Stimulated activated naive CD4-positive, alpha-beta T cell treated with Interleukin-2 at 50 U/mL for 16 hours (primary cell): ENCODE measurements around the gene PUS7L.
"Not testable (repeated sequence)": the region's sequence is repeated elsewhere in the genome, so short reads cannot be mapped to it uniquely, and the experiment has no call there.

Source experiments
- DNase-seq: peaks from one replicate; lab custom pipeline; 2025; lab: John Stamatoyannopoulos, UW

The PUS7L gene

GRCh38 chr12:43749016-43749415, 9.6 kb downstream of the PUS7L start:
- no peak for DNase-seq

DNA sequence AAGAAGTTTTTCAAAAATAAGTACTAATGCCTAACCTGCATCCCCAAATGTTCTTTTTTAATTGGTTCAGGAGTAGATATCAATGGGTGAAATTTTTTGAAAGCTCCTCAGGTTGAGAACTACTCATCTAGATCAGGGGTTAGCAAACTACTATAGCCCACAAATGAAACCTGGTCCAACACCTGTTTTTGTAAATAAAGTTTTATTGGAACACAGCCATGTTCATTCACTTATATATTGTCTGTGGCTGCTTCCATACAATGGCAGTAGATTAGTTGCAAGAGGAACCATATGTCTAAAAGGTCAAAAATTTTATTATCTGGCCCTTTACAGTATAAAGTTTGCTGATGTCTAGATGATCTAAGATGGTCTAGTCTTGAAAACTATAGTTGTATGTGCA, 13.8 kb downstream of the PUS7L start:
- DNase-seq: no peak

DNA sequence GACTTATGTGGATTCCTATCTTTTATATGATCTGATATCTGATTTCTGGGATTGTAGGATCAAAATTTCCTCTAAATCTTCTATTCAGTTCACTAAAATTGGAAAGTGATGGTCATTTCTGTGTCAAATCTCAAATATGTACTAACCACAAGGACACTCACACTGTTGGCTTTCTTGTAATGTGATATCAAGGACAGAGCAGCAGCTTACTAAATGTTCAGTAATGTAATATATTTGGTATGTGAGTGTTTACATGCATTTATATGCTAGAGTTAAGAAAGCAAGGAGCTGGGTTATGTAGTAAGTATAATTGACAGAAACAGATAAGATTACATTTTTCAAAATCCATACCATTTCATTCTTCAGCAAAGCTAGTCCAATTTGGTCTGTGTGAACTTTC, 16.5 kb downstream of the PUS7L start:
- no peak for DNase-seq

- DNase-seq: no peak
These were observed 18.0 kb downstream of the PUS7L start for GRCh38 chr12:43740511-43741100.

DNA sequence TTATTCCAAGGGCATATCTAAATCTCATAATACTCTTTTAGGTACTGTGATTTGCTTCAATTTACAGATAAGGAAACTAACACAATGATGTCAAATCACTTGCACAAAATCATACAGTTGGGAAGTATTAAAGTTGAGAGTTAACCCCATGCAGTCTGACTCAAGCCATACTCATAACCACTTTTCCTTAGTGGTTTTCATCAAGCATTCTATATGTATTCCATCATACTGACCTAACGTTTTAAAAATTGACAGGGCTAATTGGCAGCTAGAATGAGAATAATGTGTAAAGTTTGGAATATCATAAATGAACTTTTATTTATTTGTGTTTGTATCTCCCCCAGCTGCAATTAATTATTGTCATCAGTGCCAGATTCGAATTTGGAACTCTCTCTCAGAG, 20.9 kb downstream of the PUS7L start:
- no peak for DNase-seq

DNA sequence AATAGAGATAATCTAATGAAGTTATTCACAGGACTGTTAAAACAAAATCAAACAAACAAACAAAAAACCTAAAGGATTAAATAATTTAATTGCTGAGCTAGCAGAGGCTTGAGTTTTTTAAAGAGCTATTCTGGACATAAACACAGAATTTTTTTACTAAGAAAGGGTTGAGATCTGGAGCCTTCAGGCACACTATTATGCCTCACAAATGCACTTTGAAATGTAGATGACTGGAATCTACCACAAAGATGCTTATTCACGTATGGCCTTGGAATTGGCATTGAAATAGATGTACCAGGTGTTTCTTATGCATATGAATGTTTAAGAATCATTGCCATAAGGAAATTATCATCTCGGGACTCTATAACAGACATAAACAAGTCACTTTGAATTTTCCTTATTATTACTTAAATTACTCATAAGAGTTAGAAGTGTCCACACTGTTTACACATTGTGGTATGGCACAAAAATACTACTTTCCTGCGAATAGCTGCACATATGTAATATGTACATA, 21.6 kb downstream of the PUS7L start:
- DNase-seq: no peak

GRCh38 chr12:43733687-43734086, 24.9 kb downstream of the PUS7L start:
- DNase-seq: no peak

DNA sequence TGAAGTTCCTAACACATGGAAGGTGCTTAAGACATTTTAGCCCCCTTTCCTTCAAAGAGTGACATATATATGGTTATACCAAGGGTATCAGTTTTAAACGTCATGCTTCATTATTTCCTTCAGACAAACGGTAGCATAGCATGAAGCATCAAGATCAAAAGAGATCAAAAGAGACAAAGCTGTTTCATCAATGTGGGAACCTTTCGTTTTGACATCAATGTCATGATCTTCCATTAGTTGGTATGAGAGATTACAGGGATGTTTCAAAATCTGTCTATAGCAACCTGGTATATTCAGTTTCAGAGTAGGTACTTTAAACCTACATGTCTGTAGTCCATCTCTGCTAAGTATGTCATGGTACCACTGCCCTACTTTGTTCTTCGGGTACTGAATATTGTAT, 28.3 kb downstream of the PUS7L start:
- no peak for DNase-seq

DNA sequence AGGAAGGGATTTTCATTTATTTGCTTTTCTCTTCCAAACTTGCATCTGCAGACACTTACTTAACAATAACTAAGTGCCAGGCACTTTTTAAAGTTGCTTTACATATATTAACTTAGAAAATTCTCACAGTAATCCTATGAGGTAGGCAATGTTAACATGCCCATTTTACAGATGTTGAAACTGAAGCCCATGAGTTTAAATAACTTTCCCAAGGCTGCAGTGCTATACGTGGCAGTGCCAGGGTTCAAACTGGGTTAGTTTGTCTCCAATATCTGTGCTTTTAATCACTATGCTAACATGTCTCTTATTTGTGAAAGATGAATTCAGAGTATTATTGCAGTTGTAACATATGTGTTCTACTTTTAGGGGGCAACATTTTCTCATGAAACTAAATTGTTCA, 29.9 kb downstream of the PUS7L start:
- no peak for DNase-seq

- no peak for DNase-seq
These were observed 30.5 kb downstream of the PUS7L start for GRCh38 chr12:43728117-43728516.

GRCh38 chr12:43723134-43723533, 35.5 kb downstream of the PUS7L start:
- DNase-seq: no peak

- no peak for DNase-seq
These were observed 36.0 kb downstream of the PUS7L start for GRCh38 chr12:43722621-43723020.

DNA sequence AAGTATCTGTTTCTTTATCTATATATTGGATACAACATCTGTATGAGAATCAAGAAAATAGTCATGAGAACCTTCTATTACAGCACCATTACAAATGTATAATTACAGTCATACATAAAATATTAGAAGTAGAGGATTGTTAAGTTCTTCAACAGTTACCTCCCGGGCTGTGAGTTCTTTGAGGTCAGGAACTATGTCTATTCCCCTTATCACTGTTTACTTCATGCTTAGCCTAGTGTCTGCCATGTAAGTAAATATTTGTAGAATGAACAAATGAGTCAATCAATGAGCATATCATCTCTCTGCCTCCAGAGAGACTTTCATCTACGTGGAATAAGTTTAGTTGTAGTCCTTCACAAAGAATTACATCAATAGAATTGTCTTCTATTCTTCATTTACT, 47.2 kb downstream of the PUS7L start:
- no peak for DNase-seq

DNA sequence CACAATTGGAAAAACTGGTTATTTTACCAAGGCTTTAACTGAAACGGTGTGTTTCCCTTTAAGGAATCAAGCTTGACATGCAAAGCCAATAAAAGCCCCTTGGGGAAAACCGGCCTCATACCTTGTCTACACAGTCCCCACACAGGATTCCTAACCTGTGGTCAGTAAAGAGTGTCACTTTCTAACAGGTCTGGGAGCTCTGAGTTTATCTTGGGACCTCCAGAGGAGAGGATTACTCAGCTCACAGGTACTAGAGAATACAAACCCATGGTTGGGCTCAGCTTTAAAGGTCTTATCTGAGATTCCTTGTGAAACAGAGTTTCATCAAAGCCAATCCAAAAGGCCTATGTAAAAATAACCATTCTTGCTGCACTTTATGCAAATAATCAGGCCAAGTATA, 54.8 kb downstream of the PUS7L start:
- DNase-seq: not testable (repeated sequence)

- not testable (repeated sequence) for DNase-seq
These were observed 57.4 kb downstream of the PUS7L start for GRCh38 chr12:43701194-43701593.

- DNase-seq: no peak
These were observed 62.4 kb downstream of the PUS7L start for GRCh38 chr12:43696154-43696553.

DNA sequence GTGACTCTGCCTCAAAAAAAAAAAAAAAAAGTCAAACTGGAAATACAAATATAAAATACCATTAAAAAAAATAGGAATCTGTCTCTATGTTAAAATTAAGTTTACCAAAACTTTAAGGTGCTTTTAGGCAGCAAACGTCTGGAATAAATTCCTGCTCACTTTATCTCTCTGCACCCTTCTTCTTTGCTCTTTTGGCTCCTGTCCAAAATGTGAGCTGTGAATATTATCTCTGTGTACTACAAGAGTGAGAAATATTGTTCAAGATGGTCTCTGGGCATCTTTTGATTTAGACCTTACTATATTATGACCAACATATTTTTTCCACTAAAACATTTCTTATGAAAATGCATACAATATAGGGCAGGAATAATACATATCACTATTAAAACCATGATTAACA, 63.7 kb downstream of the PUS7L start:
- DNase-seq: no peak

GRCh38 chr12:43692064-43692463, 66.5 kb downstream of the PUS7L start:
- no peak for DNase-seq

- DNase-seq: not testable (repeated sequence)
These were observed 73.1 kb downstream of the PUS7L start for GRCh38 chr12:43685491-43685890.

DNA sequence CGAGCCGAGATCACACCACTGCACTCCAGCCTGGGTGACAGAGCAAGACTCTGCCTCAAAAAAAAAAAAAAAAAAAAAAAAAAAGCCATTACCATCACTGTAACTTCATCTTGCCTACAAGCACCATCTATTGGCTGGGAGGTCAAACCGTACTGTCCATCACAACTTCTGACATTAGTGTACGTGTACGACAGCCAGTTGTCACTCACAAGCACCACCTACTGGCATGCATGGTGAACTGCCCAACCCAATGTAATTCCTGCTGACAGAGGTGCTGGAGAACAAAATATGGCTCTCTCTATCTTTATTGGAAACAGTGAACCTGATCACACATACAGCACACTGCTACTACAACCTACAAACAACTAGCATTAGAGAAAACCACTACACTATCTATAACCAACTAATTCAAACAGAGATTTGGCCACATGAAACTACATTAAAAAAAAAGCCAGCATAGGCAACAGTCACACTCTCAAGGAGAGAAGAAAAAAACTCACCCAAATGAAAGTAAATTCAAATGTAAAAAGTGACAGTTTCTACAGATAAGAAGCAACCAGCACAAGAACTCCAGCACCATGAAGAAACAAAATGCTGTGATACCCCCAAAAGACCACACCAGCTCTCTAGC, 82.3 kb downstream of the PUS7L start:
- no peak for DNase-seq

DNA sequence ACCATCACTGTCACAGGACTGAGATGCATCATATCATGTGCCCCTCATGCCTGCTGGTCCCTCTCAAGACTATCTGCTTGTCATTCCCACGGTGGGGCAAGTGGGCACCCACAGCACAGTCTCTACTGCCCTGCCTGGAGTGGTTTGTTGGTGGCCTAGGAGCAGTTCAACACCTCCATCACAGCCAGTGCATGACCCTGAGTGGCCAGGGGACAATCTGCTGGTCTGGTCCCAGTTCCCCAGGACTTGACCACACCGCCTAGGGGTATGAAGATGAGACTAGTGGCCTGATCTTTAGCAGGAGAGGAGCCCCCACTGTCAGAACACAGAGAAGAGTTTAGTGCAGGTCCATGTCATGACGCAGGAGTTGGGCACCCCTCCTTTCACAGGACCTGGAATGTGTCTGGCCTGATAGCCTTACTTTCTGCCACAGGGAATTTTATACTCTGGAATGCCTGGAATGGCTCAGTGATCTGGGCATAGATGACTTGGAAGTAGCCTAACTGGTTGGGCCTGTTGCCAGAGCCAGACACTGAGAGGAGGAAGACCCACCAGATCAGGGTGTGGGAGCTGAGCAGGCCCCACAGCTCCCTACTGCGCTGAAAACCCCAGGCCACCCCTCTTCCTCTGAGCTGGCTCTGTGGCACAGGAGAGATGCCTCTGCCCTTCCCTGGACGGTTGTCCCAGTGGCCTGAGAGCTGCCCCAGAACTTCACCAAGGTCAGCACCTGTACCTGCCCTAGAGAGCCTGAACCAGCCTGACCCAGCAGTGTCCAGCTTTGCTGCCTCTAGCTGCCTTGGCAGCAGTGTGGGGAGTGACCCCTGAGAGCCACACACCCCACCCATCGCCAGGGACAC, 83.3 kb downstream of the PUS7L start:
- DNase-seq: no peak

DNA sequence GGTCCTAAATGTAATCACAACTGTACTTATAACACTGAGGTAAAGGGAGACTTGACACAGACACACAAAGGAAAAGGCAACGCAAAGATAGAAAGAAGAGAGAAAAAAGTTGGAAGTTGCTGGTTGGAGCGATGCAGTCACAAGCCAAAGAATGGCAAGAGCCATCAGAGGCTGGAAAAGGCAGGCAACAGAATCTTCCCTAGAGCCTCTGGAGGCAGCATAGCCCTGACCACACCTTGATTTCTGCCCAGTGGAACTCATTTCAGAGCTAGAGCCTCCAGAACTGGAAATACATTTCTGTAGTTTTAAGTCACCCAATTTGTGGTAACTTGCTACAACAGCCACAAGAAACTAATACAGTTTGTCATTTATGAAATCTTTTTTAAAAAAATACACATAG, 89.2 kb downstream of the PUS7L start:
- no peak for DNase-seq
